IMR-90 (cell line): ENCODE results near the gene CEL. TPM values are rescaled to one million over a fixed set of nuclear protein-coding genes. Genes with fewer than 3 reads are reported as not detected.

Source experiments
- ATAC-seq: fragments of 200-7000 bp; cut with Tn5 transposase; 2 replicates; pipeline ENCODE4 v1.9.1; 2020; ENCODE audit warnings: low read depth, mild to moderate bottlenecking, moderate library complexity
- BruUV-seq: library from RNA; stranded (reverse); fragments of 400-500 nt; replicated peaks from 2 replicates; lab custom pipeline; 2021; lab: Mats Ljungman, UMichigan
- CTCF ChIA-PET: fragments of 300-600 bp; formaldehyde crosslinking; extraction: SDS; loops from one replicate; lab custom pipeline; 2021; ENCODE audit warnings: antibody characterized with exemption; lab: Yijun Ruan, JAX
- POLR2A ChIA-PET: fragments of 300-600 bp; sonication (Branson Sonifier 250); formaldehyde crosslinking; loops from one replicate; lab custom pipeline; 2022; ENCODE audit warnings: antibody characterized with exemption; ENCODE audit not compliant: unreplicated experiment; lab: Charles Lee
- DNase-seq: peaks from one replicate; pipeline ENCODE4 v3.0.0; 2013
- H2AFZ ChIP-seq: replicated peaks from 2 replicates; pipeline ENCODE3; 2013; ENCODE audit warnings: low read length, mild to moderate bottlenecking; ENCODE audit not compliant: poor library complexity
- H2AK5ac ChIP-seq: 2 replicates; pipeline ENCODE4 v1.6.1; 2013; ENCODE audit warnings: low read depth, low read length, inconsistent platforms
- H2AK9ac ChIP-seq: replicated peaks from 2 replicates; pipeline ENCODE3; 2013; ENCODE audit warnings: mild to moderate bottlenecking, low read depth, low read length, moderate library complexity; ENCODE audit not compliant: poor library complexity
- H2BK120ac ChIP-seq: 2 replicates; pipeline ENCODE4 v1.6.1; 2013; ENCODE audit warnings: low read depth, low read length, inconsistent platforms
- H2BK15ac ChIP-seq: 3 replicates; pipeline ENCODE4 v1.6.1; 2013; ENCODE audit warnings: low read depth, low read length, inconsistent platforms
- H2BK20ac ChIP-seq: 2 replicates; pipeline ENCODE4 v1.6.1; 2013; ENCODE audit warnings: low read depth, mild to moderate bottlenecking, inconsistent platforms, low read length, moderate library complexity
- H2BK5ac ChIP-seq: 2 replicates; pipeline ENCODE4 v1.6.1; 2013; ENCODE audit warnings: mild to moderate bottlenecking, low read depth, low read length, inconsistent platforms; ENCODE audit not compliant: poor library complexity, severe bottlenecking
- H3K14ac ChIP-seq: replicated peaks from 2 replicates; pipeline ENCODE4 v1.6.1; 2013; ENCODE audit warnings: low read depth, low read length, inconsistent platforms
- H3K18ac ChIP-seq: 2 replicates; pipeline ENCODE4 v1.6.1; 2013; ENCODE audit warnings: low read depth, low read length, control low read depth
- H3K23ac ChIP-seq: 2 replicates; pipeline ENCODE4 v1.6.1; 2013; ENCODE audit warnings: low read depth, low read length, inconsistent platforms
- H3K27ac ChIP-seq: 2 replicates; pipeline ENCODE4 v1.5.1; 2013; ENCODE audit warnings: mild to moderate bottlenecking, control low read depth, low read length; ENCODE audit not compliant: insufficient read depth
- H3K27me3 ChIP-seq: 2 replicates; pipeline ENCODE4 v1.6.1; 2013; ENCODE audit warnings: low read length; ENCODE audit not compliant: control insufficient read depth, insufficient read depth
- H3K36me3 ChIP-seq: 2 replicates; pipeline ENCODE4 v1.6.1; 2013; ENCODE audit warnings: low read length, mixed read lengths; ENCODE audit not compliant: control insufficient read depth, insufficient read depth
- H3K4ac ChIP-seq: 2 replicates; pipeline ENCODE4 v1.6.1; 2013; ENCODE audit warnings: low read depth, low read length, inconsistent platforms
- H3K4me1 ChIP-seq: 2 replicates; pipeline ENCODE4 v1.6.1; 2013; ENCODE audit warnings: low read length, mixed read lengths; ENCODE audit not compliant: control insufficient read depth, insufficient read depth
- H3K4me2 ChIP-seq: 2 replicates; pipeline ENCODE4 v1.6.1; 2013; ENCODE audit warnings: low read depth, mild to moderate bottlenecking, control low read depth, low read length, moderate library complexity
- H3K4me3 ChIP-seq: 2 replicates; pipeline ENCODE4 v1.5.1; 2013; ENCODE audit warnings: low read depth, mild to moderate bottlenecking, control low read depth, low read length, moderate library complexity; ENCODE audit not compliant: insufficient read depth
- H3K56ac ChIP-seq: 2 replicates; pipeline ENCODE4 v1.6.1; 2013; ENCODE audit warnings: low read length, inconsistent platforms; ENCODE audit not compliant: insufficient read depth; ENCODE audit errors: extremely low read depth
- H3K79me1 ChIP-seq, 2 experiments: 2 replicates each; pipeline ENCODE4 v1.6.1; 2013; ENCODE audit warnings: low read length in 2 of 2, inconsistent platforms in 1 of 2, low read depth in 1 of 2
- H3K9ac ChIP-seq: 2 replicates; pipeline ENCODE4 v1.6.1; 2013; ENCODE audit warnings: low read depth, low read length, control low read depth
- H3K9me1 ChIP-seq: 2 replicates; pipeline ENCODE4 v1.6.1; 2013; ENCODE audit warnings: low read length, inconsistent platforms; ENCODE audit not compliant: insufficient read depth
- H3K9me3 ChIP-seq: 2 replicates; pipeline ENCODE4 v1.6.1; 2013; ENCODE audit warnings: low read length; ENCODE audit not compliant: control insufficient read depth, insufficient read depth
- H4K20me1 ChIP-seq: 2 replicates; pipeline ENCODE4 v1.6.1; 2013; ENCODE audit warnings: low read length, inconsistent platforms; ENCODE audit not compliant: insufficient read depth
- H4K5ac ChIP-seq: 2 replicates; pipeline ENCODE4 v1.6.1; 2013; ENCODE audit warnings: mild to moderate bottlenecking, low read depth, low read length, control low read depth
- H4K8ac ChIP-seq, 2 experiments: 2 replicates each; pipeline ENCODE4 v1.6.1; 2013; ENCODE audit warnings: low read depth in 2 of 2, low read length in 2 of 2, control low read depth in 1 of 2, inconsistent platforms in 1 of 2
- H4K91ac ChIP-seq: 2 replicates; pipeline ENCODE4 v1.6.1; 2013; ENCODE audit warnings: low read depth, low read length, inconsistent platforms; ENCODE audit not compliant: insufficient read depth
- BHLHE40 ChIP-seq: fragments of 150-350 bp; IDR thresholded peaks from 2 replicates; pipeline ENCODE4 v1.6.1; 2016; ENCODE audit warnings: mild to moderate bottlenecking, low read depth, low read length
- MAFK ChIP-seq: IDR thresholded peaks from 2 replicates; pipeline ENCODE4 v1.6.1; 2012; ENCODE audit warnings: low read depth, low read length, improper control_type of control experiment
- MAZ ChIP-seq: IDR thresholded peaks from 2 replicates; pipeline ENCODE4 v1.6.1; 2012; ENCODE audit warnings: low read depth, mild to moderate bottlenecking, low read length, improper control_type of control experiment, moderate library complexity, borderline replicate concordance
- MXI1 ChIP-seq: IDR thresholded peaks from 2 replicates; pipeline ENCODE4 v1.6.1; 2012; ENCODE audit warnings: low read depth, mild to moderate bottlenecking, low read length, moderate library complexity, borderline replicate concordance
- RAD21 ChIP-seq: IDR thresholded peaks from 2 replicates; pipeline ENCODE4 v1.6.1; 2012; ENCODE audit warnings: low read length, improper control_type of control experiment
- RFX5 ChIP-seq: IDR thresholded peaks from 2 replicates; pipeline ENCODE4 v1.8.0; 2012; ENCODE audit warnings: low read depth, mild to moderate bottlenecking, low read length, moderate library complexity
- SMC3 ChIP-seq: fragments of 150-350 bp; IDR thresholded peaks from 2 replicates; pipeline ENCODE4 v1.6.1; 2016; ENCODE audit warnings: low read depth, mild to moderate bottlenecking, antibody characterized with exemption, low read length, moderate library complexity
- WGBS, 2 experiments: methylation state at CpG; one replicate each; pipeline versions ENCODE4 v1.1.5 to v1.1.7; 2013; ENCODE audit warnings: missing lambda C conversion rate in 2 of 2; ENCODE audit not compliant: insufficient read length in 1 of 2; ENCODE audit errors: extremely low coverage in 2 of 2; 5-methylcytosine and 5-hydroxymethylcytosine counted together
- dilution Hi-C: fragments of 300-500 bp; cut with HindIII; formaldehyde crosslinking; loops from one replicate; pipeline ENCODE4 v1.14.3; 2018; ENCODE audit warnings: low sequenced_read_pairs; ENCODE audit not compliant: unreplicated experiment
- in situ Hi-C: fragments of 300-500 bp; cut with MboI; formaldehyde crosslinking; loops from 3 replicates; pipeline ENCODE4 v1.14.3; 2019; ENCODE audit warnings: low sequenced_read_pairs, inconsistent platforms, mixed read lengths
- intact Hi-C: fragments of 100-400 bp; cut with micrococcal nuclease; formaldehyde crosslinking; loops from 2 replicates; pipeline ENCODE4 v1.10.0; 2022
- polyA plus RNA-seq, 3 experiments: library from polyadenylated mRNA; depleted of rRNA; stranded (reverse); fragments of >200 nt; gene quantifications; 2 replicates each; pipeline ENCODE4 v1.2.3, GENCODE V29; 2012; ENCODE audit warnings: low replicate concordance in 1 of 3
- total RNA-seq: library from RNA; depleted of rRNA; stranded (reverse); fragments of >200 nt; gene quantifications from 2 replicates; pipeline ENCODE4 v1.2.3, GENCODE V29; 2012
- TF ChIP-seq, protein P1 (sequence below): fragments of 150-350 bp; IDR thresholded peaks from 2 replicates; pipeline ENCODE4 v1.6.1; 2016; ENCODE audit warnings: low read depth, mild to moderate bottlenecking, low read length, moderate library complexity, borderline replicate concordance
- TF ChIP-seq, protein P2 (sequence below): conservative IDR thresholded peaks from 2 replicates; pipeline ENCODE4 v1.5.1; 2012; ENCODE audit warnings: mild to moderate bottlenecking, low read depth, low read length, improper control_type of control experiment
- TF ChIP-seq, protein P3 (sequence below): fragments of 150-350 bp; IDR thresholded peaks from 2 replicates; pipeline ENCODE4 v1.6.1; 2017; ENCODE audit warnings: mild to moderate bottlenecking, antibody characterized with exemption, low read length, low read depth

Gene CEL
- total and polyA plus RNA-seq, 2 of the 4 experiments (the other 2 are of a cell fraction): under 0.01 to 0.75 TPM

DNA sequence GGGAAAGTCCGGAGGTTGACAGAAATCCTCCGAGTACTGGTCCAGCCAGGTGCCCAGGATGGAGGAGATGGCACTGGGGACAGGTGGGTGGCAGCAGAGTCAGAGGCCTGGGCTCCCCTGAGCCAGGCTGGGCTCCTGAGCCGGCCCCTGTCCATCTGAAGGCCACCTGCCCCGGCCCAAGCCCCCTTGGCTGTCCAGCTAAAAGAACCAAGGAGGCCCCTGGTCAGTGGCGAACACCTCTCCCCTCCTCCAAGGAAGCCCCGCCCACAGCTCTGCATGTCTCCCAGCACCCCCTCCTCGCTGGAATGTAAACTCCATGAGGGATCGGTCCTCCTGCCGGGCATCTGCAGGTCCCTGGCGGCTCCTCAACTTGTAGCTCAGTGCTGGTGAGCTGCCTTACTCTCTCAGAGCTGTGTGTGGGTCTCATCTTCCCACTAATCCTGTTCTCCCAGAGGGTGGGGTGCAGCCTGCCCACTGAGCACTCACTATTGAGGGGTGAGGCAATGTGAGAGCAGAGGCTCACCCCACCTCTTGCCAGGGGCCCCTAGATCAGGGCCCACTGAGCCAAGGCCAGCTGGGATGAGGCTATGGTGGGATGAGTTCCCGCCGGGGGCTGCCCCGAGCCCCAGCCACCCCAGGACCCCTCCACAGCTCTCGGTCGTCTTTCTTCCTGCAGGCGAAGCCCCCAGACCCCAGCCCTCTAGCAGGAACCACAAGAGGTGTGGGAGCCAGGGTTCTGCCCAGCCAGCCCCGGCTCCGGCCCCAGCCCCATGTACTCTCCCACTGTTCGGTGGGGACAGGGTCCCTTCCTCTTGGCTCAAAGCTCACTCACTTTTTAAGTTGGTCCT is 47.2 kb downstream of the CEL start:
- no TSS peak for BruUV-seq
- H4K20me1 ChIP-seq: peaks cover 31% of the 10 kb centered on the region
- H3K36me3 ChIP-seq: peaks cover 52% of the 10 kb centered on the region
- H4K5ac ChIP-seq: no peak overlapping the region
- CTCF ChIA-PET: interaction anchor here (3.6 kb wide), 1 partner anchor 36 kb away, joined by 16 read pairs; no protein-coding TSS in a partner anchor
- TF ChIP-seq MAFK (no peak), RFX5 (no peak), SMC3 (no peak), BHLHE40 (no peak), MAZ (no peak), RAD21 (no peak), MXI1 (no peak)
- TF ChIP-seq, protein P1, sequence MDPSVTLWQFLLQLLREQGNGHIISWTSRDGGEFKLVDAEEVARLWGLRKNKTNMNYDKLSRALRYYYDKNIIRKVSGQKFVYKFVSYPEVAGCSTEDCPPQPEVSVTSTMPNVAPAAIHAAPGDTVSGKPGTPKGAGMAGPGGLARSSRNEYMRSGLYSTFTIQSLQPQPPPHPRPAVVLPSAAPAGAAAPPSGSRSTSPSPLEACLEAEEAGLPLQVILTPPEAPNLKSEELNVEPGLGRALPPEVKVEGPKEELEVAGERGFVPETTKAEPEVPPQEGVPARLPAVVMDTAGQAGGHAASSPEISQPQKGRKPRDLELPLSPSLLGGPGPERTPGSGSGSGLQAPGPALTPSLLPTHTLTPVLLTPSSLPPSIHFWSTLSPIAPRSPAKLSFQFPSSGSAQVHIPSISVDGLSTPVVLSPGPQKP: no peak
- TF ChIP-seq, protein P2, sequence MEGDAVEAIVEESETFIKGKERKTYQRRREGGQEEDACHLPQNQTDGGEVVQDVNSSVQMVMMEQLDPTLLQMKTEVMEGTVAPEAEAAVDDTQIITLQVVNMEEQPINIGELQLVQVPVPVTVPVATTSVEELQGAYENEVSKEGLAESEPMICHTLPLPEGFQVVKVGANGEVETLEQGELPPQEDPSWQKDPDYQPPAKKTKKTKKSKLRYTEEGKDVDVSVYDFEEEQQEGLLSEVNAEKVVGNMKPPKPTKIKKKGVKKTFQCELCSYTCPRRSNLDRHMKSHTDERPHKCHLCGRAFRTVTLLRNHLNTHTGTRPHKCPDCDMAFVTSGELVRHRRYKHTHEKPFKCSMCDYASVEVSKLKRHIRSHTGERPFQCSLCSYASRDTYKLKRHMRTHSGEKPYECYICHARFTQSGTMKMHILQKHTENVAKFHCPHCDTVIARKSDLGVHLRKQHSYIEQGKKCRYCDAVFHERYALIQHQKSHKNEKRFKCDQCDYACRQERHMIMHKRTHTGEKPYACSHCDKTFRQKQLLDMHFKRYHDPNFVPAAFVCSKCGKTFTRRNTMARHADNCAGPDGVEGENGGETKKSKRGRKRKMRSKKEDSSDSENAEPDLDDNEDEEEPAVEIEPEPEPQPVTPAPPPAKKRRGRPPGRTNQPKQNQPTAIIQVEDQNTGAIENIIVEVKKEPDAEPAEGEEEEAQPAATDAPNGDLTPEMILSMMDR: no peak
- TF ChIP-seq, protein P3, sequence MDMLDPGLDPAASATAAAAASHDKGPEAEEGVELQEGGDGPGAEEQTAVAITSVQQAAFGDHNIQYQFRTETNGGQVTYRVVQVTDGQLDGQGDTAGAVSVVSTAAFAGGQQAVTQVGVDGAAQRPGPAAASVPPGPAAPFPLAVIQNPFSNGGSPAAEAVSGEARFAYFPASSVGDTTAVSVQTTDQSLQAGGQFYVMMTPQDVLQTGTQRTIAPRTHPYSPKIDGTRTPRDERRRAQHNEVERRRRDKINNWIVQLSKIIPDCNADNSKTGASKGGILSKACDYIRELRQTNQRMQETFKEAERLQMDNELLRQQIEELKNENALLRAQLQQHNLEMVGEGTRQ: no peak
- no peak overlapping the region for H3K56ac ChIP-seq
- in situ Hi-C loops: loop anchor here (5.0 kb wide), 1 partner anchor 38 kb away; no protein-coding TSS in a partner anchor
- no peak overlapping the region for H3K4me3 ChIP-seq
- H3K23ac ChIP-seq: no peak overlapping the region
- peaks cover 1% of the 10 kb centered on the region; the same call in 1 of the 2 replicates for H3K9me1 ChIP-seq
- no peak overlapping the region for H2BK15ac ChIP-seq
- POLR2A ChIA-PET: no interaction called here
- 95% methylated on average over 3 of the region's 19 CpGs; no CpG with 5 or more reads in 1 of the 2 experiments for WGBS, 2 experiments
- no peak overlapping the region for H2BK5ac ChIP-seq
- H3K27ac ChIP-seq: no peak overlapping the region
- H3K4me2 ChIP-seq: no peak overlapping the region
- H3K18ac ChIP-seq: no peak overlapping the region
- no peaks in the 10 kb centered on the region for H3K9me3 ChIP-seq
- H4K91ac ChIP-seq: no peak overlapping the region
- ATAC-seq (no peak), DNase-seq (no peak)
- no peak overlapping the region for H3K4ac ChIP-seq
- H3K4me1 ChIP-seq: peaks cover 11% of the 10 kb centered on the region
- H2AK9ac ChIP-seq: no peak overlapping the region
- no peak overlapping the region for H2AK5ac ChIP-seq
- no peak overlapping the region for H3K9ac ChIP-seq
- no peak overlapping the region for H2AFZ ChIP-seq
- H2BK20ac ChIP-seq: no peak overlapping the region
- dilution Hi-C loops: no loop called here
- H3K27me3 ChIP-seq: no peaks in the 10 kb centered on the region
- intact Hi-C loops: no loop called here
- no peak overlapping the region for H4K8ac ChIP-seq
- no peak overlapping the region for H3K14ac ChIP-seq
- peaks cover 4 to 25% of the 10 kb centered on the region in 2 experiments for H3K79me1 ChIP-seq
- H2BK120ac ChIP-seq: no peak overlapping the region
